GM23338 (cell line): ENCODE results near the gene SLC9A1. TPM values are rescaled to one million over a fixed set of nuclear protein-coding genes. Genes with fewer than 3 reads are reported as not detected.

Experiments
- ATAC-seq: fragments of 200-7000 bp; cut with Tn5 transposase; 3 replicates; pipeline ENCODE4 v1.9.1; 2020
- DNase-seq: peaks from one replicate; pipeline ENCODE4 v3.0.0-alpha.2; 2015; ENCODE audit warnings: low spot score
- H2AFZ ChIP-seq: fragments of 200-600 bp; sonication (generic); 2 replicates; pipeline ENCODE4 v1.8.0; 2016; ENCODE audit warnings: antibody characterized with exemption, mild to moderate bottlenecking, moderate library complexity
- H3F3A ChIP-seq: fragments of 200-600 bp; sonication (generic); replicated peaks from 2 replicates; pipeline ENCODE4 v1.8.0; 2017; ENCODE audit warnings: antibody characterized with exemption, mixed run types, low read depth
- H3K27ac ChIP-seq: fragments of 200-600 bp; sonication (generic); 2 replicates; pipeline ENCODE4 v1.6.1; 2016; ENCODE audit warnings: low read depth
- H3K27me3 ChIP-seq: fragments of 200-600 bp; sonication (generic); 2 replicates; pipeline ENCODE4 v1.8.0; 2016; ENCODE audit warnings: mild to moderate bottlenecking, mixed run types, moderate library complexity; ENCODE audit not compliant: insufficient read depth
- H3K36me3 ChIP-seq: fragments of 200-600 bp; sonication (generic); 2 replicates; pipeline ENCODE4 v1.8.0; 2016; ENCODE audit warnings: mild to moderate bottlenecking; ENCODE audit not compliant: insufficient read depth
- H3K4me1 ChIP-seq: fragments of 200-600 bp; sonication (generic); 2 replicates; pipeline ENCODE4 v1.8.0; 2016; ENCODE audit warnings: mild to moderate bottlenecking, moderate library complexity; ENCODE audit not compliant: insufficient read depth
- H3K4me2 ChIP-seq: fragments of 200-600 bp; sonication (generic); 2 replicates; pipeline ENCODE4 v1.7.1; 2017; ENCODE audit warnings: mixed run types
- H3K4me3 ChIP-seq: fragments of 200-600 bp; sonication (generic); 2 replicates; pipeline ENCODE4 v1.6.1; 2016; ENCODE audit warnings: mixed run types
- H3K79me2 ChIP-seq: fragments of 200-600 bp; sonication (generic); replicated peaks from 2 replicates; pipeline ENCODE4 v1.8.0; 2017; ENCODE audit warnings: mild to moderate bottlenecking; ENCODE audit not compliant: insufficient read depth
- H3K9me2 ChIP-seq: fragments of 200-600 bp; sonication (generic); 2 replicates; pipeline ENCODE4 v1.8.0; 2017; ENCODE audit not compliant: insufficient read depth
- H4K20me1 ChIP-seq: fragments of 200-600 bp; sonication (generic); replicated peaks from 2 replicates; pipeline ENCODE4 v1.8.0; 2017; ENCODE audit warnings: mild to moderate bottlenecking; ENCODE audit not compliant: insufficient read depth
- H3K27ac Mint-ChIP-seq: 2 replicates; pipeline ENCODE4 v1.8.0; 2020; ENCODE audit warnings: inconsistent platforms, mild to moderate bottlenecking, moderate library complexity, mixed read lengths
- H3K27me3 Mint-ChIP-seq: 3 replicates; pipeline ENCODE4 v1.8.0; 2022; ENCODE audit warnings: low read depth, mild to moderate bottlenecking, moderate library complexity, mixed read lengths, inconsistent platforms; ENCODE audit not compliant: insufficient read depth, poor library complexity
- H3K36me3 Mint-ChIP-seq: 3 replicates; pipeline ENCODE4 v1.8.0; 2021; ENCODE audit warnings: low read depth, mild to moderate bottlenecking, inconsistent platforms, moderate library complexity, mixed read lengths
- H3K4me1 Mint-ChIP-seq: 3 replicates; pipeline ENCODE4 v1.8.0; 2020; ENCODE audit warnings: mild to moderate bottlenecking, inconsistent platforms, mixed read lengths
- H3K4me3 Mint-ChIP-seq: 3 replicates; pipeline ENCODE4 v1.8.0; 2021; ENCODE audit warnings: moderate library complexity, mild to moderate bottlenecking, inconsistent platforms, mixed read lengths
- H3K9me3 Mint-ChIP-seq: 3 replicates; pipeline ENCODE4 v1.8.0; 2020; ENCODE audit warnings: moderate library complexity, mild to moderate bottlenecking, inconsistent platforms, mixed read lengths
- CREB1 ChIP-seq: fragments of 250-450 bp; sonication (Bioruptor Pico); IDR thresholded peaks from 2 replicates; pipeline ENCODE4 v1.5.0; 2020; ENCODE audit warnings: low read depth, mild to moderate bottlenecking, moderate library complexity
- ETS1 ChIP-seq: IDR thresholded peaks from 2 replicates; pipeline ENCODE4 v1.6.1; 2016; ENCODE audit warnings: antibody characterized with exemption
- EZH2 ChIP-seq: fragments of 200-600 bp; sonication (generic); IDR thresholded peaks from one replicate; pipeline ENCODE4 v1.8.0; 2017; ENCODE audit warnings: antibody characterized with exemption, mild to moderate bottlenecking, low read depth; ENCODE audit not compliant: unreplicated experiment
- EZH2phosphoT487 ChIP-seq: fragments of 200-600 bp; sonication (generic); IDR thresholded peaks from one replicate; pipeline ENCODE4 v1.8.1; 2018; ENCODE audit warnings: antibody characterized with exemption; ENCODE audit not compliant: unreplicated experiment
- NANOG ChIP-seq: IDR thresholded peaks from 2 replicates; pipeline ENCODE4 v1.6.1; 2016; ENCODE audit warnings: antibody characterized with exemption, borderline replicate concordance
- POLR2AphosphoS5 ChIP-seq: IDR thresholded peaks from 2 replicates; pipeline ENCODE4 v1.6.1; 2016; ENCODE audit warnings: antibody characterized with exemption, low read depth
- REST ChIP-seq: IDR thresholded peaks from one replicate; pipeline ENCODE4 v1.6.1; 2018; ENCODE audit warnings: antibody characterized with exemption; ENCODE audit not compliant: unreplicated experiment
- STAT1 ChIP-seq: IDR thresholded peaks from one replicate; pipeline ENCODE4 v1.6.1; 2016; ENCODE audit warnings: antibody characterized with exemption; ENCODE audit not compliant: unreplicated experiment
- ZNF331 ChIP-seq: fragments of 250-450 bp; sonication (Bioruptor Pico); IDR thresholded peaks from 2 replicates; pipeline ENCODE4 v1.5.0; 2020; ENCODE audit warnings: low read depth, mild to moderate bottlenecking, moderate library complexity
- ZNF462 ChIP-seq: fragments of 250-450 bp; sonication (Bioruptor Pico); IDR thresholded peaks from 2 replicates; pipeline ENCODE4 v1.5.0; 2020; ENCODE audit warnings: mild to moderate bottlenecking, moderate library complexity
- polyA plus RNA-seq: library from polyadenylated mRNA; unstranded; fragments of >200 nt; fragmentation: Nextera tagmentation; extraction: Ambion mirVana; gene quantifications from 2 replicates; pipeline ENCODE4 v1.2.1, GENCODE V29; 2016
- total RNA-seq: library from RNA; depleted of rRNA; stranded (reverse); fragments of >200 nt; shearing (Covaris generic); gene quantifications from 2 replicates; pipeline ENCODE4 v1.2.3, GENCODE V29; 2014

Gene SLC9A1
- total and polyA plus RNA-seq, 2 experiments from 2014 or later, result 10.4 to 22.3 TPM

GRCh38 chr1:27102134-27102706, 52.7 kb downstream of the SLC9A1 start (continued):
- TF ChIP-seq ZNF462 (no peak), REST (no peak), STAT1 (no peak)

DNA sequence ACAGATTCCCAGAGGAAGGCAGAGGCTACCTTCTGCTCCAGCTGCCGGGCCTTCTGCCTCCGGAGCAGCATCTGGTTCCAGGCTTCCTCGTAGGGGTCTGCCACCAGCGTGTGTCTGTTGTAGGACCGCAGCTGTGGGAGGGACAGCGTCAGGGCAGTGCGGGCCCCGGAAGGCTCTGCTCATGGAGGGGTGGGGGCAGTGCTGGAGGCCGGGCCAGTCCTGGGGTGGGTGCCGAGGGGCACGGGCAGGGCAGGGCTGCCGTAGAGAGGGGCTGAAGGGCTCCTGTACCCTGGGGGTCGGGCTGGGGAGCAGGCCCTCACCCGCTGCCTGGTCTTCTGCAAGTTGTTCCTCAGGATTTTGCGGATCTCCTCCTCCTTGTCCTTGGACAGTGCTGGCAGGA, 53.2 kb downstream of the SLC9A1 start:
- Mint-ChIP-seq H3K36me3 (peaks cover 8% of the 10 kb centered on the region; the same call in 2 of the 3 replicates), H3K27me3 (peaks cover 8% of the 10 kb centered on the region), H3K4me1 (peaks cover 35% of the 10 kb centered on the region), H3K9me3 (no peaks in the 10 kb centered on the region; the same call in 2 of the 3 replicates), H3K4me3 (no peak overlapping the region), H3K27ac (no peak overlapping the region)
- no peaks in the 10 kb centered on the region for H3K79me2 ChIP-seq
- H2AFZ ChIP-seq, result no peak overlapping the region
- DNase-seq (no peak), ATAC-seq (no peak)
- H3K4me1 ChIP-seq, result peaks cover 18% of the 10 kb centered on the region
- no peaks in the 10 kb centered on the region for H4K20me1 ChIP-seq
- no peaks in the 10 kb centered on the region for H3K36me3 ChIP-seq
- H3K27me3 ChIP-seq, result no peaks in the 10 kb centered on the region
- H3K4me2 ChIP-seq, result no peak overlapping the region
- H3F3A ChIP-seq, result no peaks in the 10 kb centered on the region
- no peaks in the 10 kb centered on the region for H3K9me2 ChIP-seq
- H3K27ac ChIP-seq, result no peak overlapping the region
- no peak overlapping the region for H3K4me3 ChIP-seq
- no peak for TF ChIP-seq EZH2phosphoT487
- TF ChIP-seq NANOG, result no peak
- no peak for TF ChIP-seq ETS1
- no peak for TF ChIP-seq STAT1
- no peak for TF ChIP-seq EZH2
- no peak for TF ChIP-seq ZNF331 (CRISPR knock-in tag)
- no peak for TF ChIP-seq REST
- TF ChIP-seq POLR2AphosphoS5, result no peak
- TF ChIP-seq CREB1 (CRISPR knock-in tag), result no peak
